GM04503 (cell line): Measurements from ENCODE around the gene PRTG.
A peak's percentile ranks its signal among the peaks of the same experiment; 100 is the strongest.
"Not testable (repeated sequence)": the region's sequence is repeated elsewhere in the genome, so short reads cannot be mapped to it uniquely, and the experiment has no call there.

Source experiments
- DNase-seq: peaks from one replicate; pipeline ENCODE4 v3.0.0-alpha.2; 2012; ENCODE audit warnings: low read depth

PRTG gene

DNA sequence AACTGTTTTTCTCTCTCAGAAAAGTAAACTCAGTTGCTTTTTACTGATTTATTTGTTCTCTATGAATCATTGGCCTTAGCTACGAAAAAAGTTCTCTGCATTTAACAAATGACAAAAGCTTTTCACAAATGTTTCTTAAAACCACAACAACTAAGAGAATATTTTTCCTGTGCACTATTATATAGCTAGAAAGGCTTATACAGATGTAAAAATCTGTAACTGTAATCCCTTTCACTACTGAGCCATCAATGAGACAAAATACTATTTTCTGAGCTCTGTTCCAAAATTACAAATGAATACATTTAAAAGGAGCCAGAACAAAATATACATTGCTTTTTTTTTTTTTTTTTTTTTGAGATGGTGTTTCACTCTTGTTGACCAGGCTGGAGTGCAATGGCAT, 109.2 kb downstream of the PRTG start:
- DNase-seq = no peak

- DNase-seq = no peak
Measured at GRCh38 chr15:55632434-55632833, 110.5 kb downstream of the PRTG start.

DNA sequence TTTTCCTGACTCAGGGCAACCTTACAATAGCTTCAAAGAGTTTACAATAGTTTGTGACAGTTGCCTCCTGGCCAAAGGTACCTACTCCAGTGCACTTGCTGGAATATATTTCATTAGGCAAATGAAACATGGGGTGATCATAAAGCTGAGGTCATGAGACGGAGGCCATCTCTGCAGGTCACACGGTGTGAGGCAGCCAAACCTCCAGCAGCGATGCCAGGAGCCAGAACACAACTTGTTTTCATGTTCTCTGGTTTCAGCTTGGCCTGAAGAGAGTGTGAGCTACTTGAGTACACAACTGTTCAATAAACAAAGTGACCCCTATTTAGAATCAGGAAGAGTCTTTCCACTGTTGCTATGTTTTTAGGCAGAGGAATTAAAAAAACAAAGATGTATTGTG, 112.1 kb downstream of the PRTG start:
- no peak for DNase-seq

- DNase-seq = no peak
Measured at GRCh38 chr15:55628369-55628730, 114.6 kb downstream of the PRTG start.

GRCh38 chr15:55627730-55628368, 115.1 kb downstream of the PRTG start:
- peak; percentile 58 for DNase-seq

- DNase-seq = no peak
Measured at GRCh38 chr15:55619783-55620182, 123.2 kb downstream of the PRTG start.

- DNase-seq = no peak
Measured at GRCh38 chr15:55618387-55618786, 124.6 kb downstream of the PRTG start.

- DNase-seq = no peak
Measured at GRCh38 chr15:55615445-55615844, 127.5 kb downstream of the PRTG start.

GRCh38 chr15:55613727-55614126, 129.2 kb downstream of the PRTG start:
- DNase-seq = no peak

DNA sequence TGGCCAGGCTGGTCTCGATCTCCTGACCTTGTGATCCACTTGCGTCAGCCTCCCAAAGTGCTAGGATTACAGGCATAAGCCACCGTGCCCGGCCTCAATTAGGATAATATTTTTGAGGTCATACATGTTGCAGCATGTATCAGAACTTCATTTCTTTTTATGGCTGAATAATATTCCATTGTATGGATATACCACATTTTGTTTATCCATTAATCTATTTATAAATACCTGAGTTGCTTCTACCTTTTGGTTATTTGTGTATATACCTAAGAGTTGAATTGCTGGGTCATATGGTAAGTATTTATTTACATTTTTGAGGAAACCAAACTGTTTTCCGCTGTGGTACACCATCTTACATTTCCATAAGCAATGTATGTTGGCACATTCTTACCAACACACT, 136.7 kb downstream of the PRTG start:
- no peak for DNase-seq

- no peak for DNase-seq
Measured at GRCh38 chr15:55601374-55601773, 141.6 kb downstream of the PRTG start.

GRCh38 chr15:55599439-55599838, 143.5 kb downstream of the PRTG start:
- no peak for DNase-seq

DNA sequence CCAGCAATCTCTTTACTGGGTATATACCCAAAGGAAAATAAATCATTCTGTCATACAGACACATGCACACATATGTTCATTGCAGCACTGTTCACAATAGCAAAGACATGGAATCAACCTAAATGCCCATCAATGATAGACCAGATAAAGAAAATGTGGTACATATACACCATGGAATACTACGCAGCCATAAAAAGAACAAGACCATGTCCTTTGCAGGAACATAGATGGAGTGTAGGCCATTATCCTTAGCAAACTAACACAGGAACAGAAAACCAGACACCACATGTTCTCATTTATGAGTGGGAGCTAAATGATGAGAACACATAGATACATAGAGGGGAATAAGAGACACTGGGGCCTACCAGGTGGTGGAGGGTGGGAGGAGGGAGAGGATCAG, 149.9 kb downstream of the PRTG start:
- DNase-seq = not testable (repeated sequence)

DNA sequence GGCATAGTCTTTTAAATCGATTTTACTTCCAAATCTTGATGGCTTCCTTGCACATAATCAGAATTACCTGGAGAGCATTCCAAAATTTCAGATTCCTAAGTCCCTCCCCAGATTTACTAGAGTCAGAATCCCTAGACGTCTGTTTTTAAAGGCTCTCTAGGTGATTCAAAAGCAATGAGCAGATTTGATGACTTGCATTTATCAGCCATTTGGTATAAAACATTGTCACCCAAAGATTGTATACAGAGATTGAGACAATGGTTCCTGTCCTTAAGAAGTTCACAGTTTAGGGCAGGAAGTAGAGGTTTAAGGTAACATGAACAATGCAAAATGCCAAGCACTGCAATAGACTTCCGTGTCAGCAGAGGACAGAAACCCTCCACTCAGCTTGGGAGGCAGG, 152.2 kb downstream of the PRTG start:
- DNase-seq = no peak

DNA sequence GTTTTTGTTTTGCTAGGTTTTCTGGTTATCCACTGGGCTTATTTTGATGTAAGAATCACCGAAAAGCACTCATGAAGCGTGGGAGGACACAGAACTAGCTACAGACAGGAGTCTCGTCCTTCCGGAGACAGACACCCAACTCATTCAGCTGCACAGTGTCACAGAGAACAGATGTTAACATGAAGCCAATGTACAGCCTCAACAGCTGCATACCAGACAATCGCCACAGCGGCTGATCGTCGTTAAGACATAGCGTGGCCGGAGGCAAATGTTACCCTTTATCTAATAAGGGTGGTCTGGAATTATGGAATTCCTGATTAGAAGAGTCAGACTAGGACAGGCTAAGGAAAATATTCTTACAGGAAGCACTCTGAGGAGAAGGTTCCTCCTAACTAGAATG, 153.7 kb downstream of the PRTG start:
- no peak for DNase-seq

DNA sequence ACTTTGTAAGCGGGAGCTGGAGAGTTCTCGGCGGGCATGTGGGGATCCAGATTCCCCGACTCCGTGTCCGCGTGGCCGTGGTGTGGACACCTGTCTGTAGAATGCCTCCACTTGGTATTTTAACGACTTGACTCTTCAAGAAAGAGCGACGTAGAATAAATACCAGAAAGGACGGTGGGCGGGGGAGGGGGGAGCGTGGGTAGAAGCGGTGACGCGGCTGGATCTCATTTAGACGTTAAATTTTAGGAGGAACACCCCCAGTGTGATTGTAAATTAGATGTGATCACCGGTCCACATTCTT, 154.2 kb downstream of the PRTG start:
- DNase-seq = peak; percentile 1

- peak; percentile 5 for DNase-seq
Measured at GRCh38 chr15:55588070-55588814, 154.7 kb downstream of the PRTG start, which contains the start of gene PYGO1. Gene PYGO1, minus strand, starts transcription at chr15:55588345. Its CDS starts 462 bp downstream, at chr15:55587883.

GRCh38 chr15:55587321-55588069, 155.5 kb downstream of the PRTG start:
- peak; percentile 3 for DNase-seq

DNA sequence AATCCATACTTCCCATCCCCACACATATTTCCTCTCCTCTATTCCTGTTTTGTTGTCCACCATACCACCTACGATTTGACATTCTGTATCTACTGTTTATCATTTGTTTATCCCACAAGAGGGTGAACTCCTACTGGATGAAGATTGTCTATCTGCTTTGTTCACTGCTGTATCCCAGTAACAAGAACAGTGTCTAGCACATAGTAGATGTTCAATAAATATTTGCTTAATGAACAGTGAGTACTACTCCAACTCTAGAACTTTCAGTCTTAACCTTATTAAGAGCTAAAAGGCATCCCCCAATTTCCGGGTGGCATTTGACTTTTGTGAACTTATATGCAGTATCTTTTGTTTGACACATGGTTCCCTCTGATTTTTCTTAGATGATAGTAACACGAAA, 156.1 kb downstream of the PRTG start:
- peak; percentile 1 for DNase-seq

- DNase-seq = no peak
Measured at GRCh38 chr15:55576943-55577342, 166.0 kb downstream of the PRTG start.

DNA sequence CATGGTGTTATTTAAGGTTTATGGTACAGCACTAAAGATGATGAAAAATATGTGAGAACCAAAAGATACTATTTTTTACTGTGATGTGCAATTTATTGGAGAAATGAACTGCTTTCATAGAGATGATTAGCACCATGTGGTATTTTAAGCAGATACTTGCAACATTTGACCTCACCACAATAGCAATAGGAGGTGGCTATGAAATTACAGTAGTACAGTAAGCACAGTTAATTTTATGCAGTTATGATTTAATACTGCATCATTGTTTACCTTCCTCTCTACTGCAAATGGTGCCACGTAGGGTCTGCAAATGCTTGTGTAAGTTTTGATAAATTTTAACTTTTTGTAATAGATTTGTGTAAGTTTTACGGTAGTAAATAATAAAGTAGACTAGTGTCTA, 168.9 kb downstream of the PRTG start:
- peak; percentile 1 for DNase-seq

DNA sequence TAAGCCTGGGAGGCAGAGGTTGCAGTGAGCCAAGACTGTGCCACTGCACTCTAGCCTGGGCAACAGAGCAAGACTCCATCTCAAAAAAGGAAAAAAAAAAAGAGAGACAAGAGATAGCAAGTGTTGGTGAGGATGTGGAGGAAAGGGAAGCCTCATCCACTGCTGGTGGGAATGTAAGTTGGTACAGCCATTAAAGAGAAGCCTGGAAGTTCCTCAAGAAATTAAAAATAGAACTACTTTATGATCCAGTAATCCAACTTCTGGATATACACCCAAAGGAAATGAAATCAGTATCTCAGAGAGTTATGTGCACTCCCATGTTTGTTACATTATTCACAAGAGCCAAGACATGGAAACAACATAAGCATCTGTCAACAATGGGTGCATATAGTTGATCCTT, 169.7 kb downstream of the PRTG start:
- no peak for DNase-seq
